ENCODE data around the gene GPR78. TPM values are rescaled to one million over a fixed set of nuclear protein-coding genes. Genes with fewer than 3 reads are reported as not detected.

Gene GPR78
- 0.04 to 0.17 TPM (median 0.05 TPM) in 3 of 5 replicates, not detected in the others for total RNA-seq (2022; extraction: Qiagen RNA extraction)

GRCh38 chr4:8580321-8581093 is at the start of gene GPR78:
Gene GPR78 (plus strand): TSS chr4:8580392. CDS start chr4:8580983, 591 bp downstream.

GRCh38 chr4:8592366-8593263 is 12.4 kb downstream of the GPR78 start, which contains the start of gene CPZ:
Gene CPZ (plus strand): TSS chr4:8592765. CDS start chr4:8592834, 69 bp downstream.

Other genes starting within 250 kb of the GPR78 start
- gene ACOX3, start 139.7 kb upstream of the GPR78 start, total RNA-seq (2022; extraction: Qiagen RNA extraction) = 7.6 to 10.2 TPM (median 9.4 TPM) in 5 replicates
- gene TRMT44, start 139.6 kb upstream of the GPR78 start, total RNA-seq (2022; extraction: Qiagen RNA extraction) = 4.9 to 7.0 TPM (median 6.9 TPM) in 5 replicates
- gene CPZ, start 12.4 kb downstream of the GPR78 start, total RNA-seq (2022; extraction: Qiagen RNA extraction) = 0.20 to 0.35 TPM (median 0.24 TPM) in 5 replicates

Data from A549 treated with CORT108297 at 1 μM for 4 hours (cell line).